Nephron (organoid): Measurements from ENCODE around the gene HNRNPA1.

Experiments used
- H3K27ac Mint-ChIP-seq, 3 experiments: 2 replicates each; pipeline ENCODE4 v1.8.0; 2020; ENCODE audit warnings: mixed read lengths in 3 of 3, mild to moderate bottlenecking in 2 of 3, moderate library complexity in 1 of 3
- H3K27me3 Mint-ChIP-seq: 2 replicates; pipeline ENCODE4 v1.8.0; 2021; ENCODE audit warnings: low read depth, mild to moderate bottlenecking, moderate library complexity, mixed read lengths
- H3K36me3 Mint-ChIP-seq: 2 replicates; pipeline ENCODE4 v1.8.0; 2020; ENCODE audit warnings: low read depth, mixed read lengths
- H3K4me1 Mint-ChIP-seq: 2 replicates; pipeline ENCODE4 v1.8.0; 2020; ENCODE audit warnings: mixed read lengths
- H3K4me3 Mint-ChIP-seq, 3 experiments: 2 replicates each; pipeline ENCODE4 v1.8.0; 2020; ENCODE audit warnings: mild to moderate bottlenecking in 3 of 3, mixed read lengths in 3 of 3, moderate library complexity in 2 of 3
- H3K9me3 Mint-ChIP-seq: 2 replicates; pipeline ENCODE4 v1.8.0; 2020; ENCODE audit warnings: mixed read lengths
- TF ChIP-seq, protein P1 (sequence below), 3 experiments: fragments of 200-600 bp; sonication (generic); IDR thresholded peaks; one replicate each; pipeline ENCODE4 v1.5.0; 2021; ENCODE audit warnings: antibody characterized with exemption in 3 of 3; ENCODE audit not compliant: unreplicated experiment in 3 of 3

The HNRNPA1 gene

GRCh38 chr12:54285150-54286041 lies 4.9 kb downstream of the HNRNPA1 start:
- peak overlapping the region; percentile 58 to 76 (median 62) for H3K4me3 Mint-ChIP-seq
- TF ChIP-seq, protein P1, sequence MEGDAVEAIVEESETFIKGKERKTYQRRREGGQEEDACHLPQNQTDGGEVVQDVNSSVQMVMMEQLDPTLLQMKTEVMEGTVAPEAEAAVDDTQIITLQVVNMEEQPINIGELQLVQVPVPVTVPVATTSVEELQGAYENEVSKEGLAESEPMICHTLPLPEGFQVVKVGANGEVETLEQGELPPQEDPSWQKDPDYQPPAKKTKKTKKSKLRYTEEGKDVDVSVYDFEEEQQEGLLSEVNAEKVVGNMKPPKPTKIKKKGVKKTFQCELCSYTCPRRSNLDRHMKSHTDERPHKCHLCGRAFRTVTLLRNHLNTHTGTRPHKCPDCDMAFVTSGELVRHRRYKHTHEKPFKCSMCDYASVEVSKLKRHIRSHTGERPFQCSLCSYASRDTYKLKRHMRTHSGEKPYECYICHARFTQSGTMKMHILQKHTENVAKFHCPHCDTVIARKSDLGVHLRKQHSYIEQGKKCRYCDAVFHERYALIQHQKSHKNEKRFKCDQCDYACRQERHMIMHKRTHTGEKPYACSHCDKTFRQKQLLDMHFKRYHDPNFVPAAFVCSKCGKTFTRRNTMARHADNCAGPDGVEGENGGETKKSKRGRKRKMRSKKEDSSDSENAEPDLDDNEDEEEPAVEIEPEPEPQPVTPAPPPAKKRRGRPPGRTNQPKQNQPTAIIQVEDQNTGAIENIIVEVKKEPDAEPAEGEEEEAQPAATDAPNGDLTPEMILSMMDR (IDR thresholded peaks at IDR 0.05; ENCODE audit: unreplicated experiment in 3 of 3) = peak; percentile 37 to 52 (median 40)
- peaks cover 50% of the 10 kb centered on the region for H3K4me1 Mint-ChIP-seq
- H3K36me3 Mint-ChIP-seq = peaks cover 5% of the 10 kb centered on the region
- H3K27ac Mint-ChIP-seq = peak overlapping the region; percentile 8 to 65 (median 33)
- H3K9me3 Mint-ChIP-seq = no peaks in the 10 kb centered on the region
- no peaks in the 10 kb centered on the region for H3K27me3 Mint-ChIP-seq

DNA sequence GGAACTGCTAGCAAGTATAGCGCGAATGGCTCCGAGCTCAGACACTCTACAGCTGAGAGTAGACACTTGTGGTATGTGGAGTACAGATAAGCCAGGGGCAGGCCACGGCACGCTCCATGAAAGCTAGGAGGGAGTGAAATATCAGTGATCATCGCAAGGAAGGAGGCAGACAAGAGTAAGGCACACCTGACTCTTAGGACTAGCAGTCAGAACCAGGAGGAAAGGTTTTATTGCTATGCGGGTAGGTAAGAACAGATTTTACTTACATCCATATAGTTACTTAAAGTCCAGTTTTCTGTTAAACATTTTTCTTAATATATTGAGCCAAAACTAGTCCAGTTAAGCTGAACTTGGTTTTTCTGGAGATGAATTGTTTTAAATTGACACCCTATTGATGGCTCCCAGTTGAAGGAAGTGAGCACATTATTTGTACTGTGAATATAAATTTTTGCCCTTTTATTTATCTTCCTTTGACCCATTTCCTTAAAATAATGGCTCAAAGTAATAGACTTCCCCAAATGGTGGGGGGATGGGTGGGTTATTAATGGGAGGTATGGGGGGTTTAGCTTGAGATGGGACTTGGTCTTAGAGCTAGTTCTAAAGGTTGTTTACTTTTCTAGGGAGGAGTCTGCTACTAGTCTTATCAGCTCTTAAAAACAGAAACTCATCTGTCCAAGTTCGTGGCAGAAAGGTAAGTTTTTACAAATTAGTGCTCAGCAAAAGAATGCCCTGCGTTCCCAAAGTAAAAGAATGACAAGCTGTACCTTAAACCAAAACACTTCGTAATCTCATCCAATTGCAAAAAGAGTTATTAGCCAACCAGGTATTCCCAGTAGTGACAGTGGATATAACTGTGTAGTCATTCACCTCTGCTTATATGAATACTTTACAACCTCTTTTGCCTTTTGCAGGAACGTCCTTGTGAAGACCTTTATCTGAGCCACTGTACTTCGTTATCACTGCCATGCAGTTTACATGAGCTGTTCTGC lies 5.8 kb downstream of the HNRNPA1 start:
- no peaks in the 10 kb centered on the region for H3K27me3 Mint-ChIP-seq
- TF ChIP-seq, protein P1 (IDR thresholded peaks at IDR 0.05; ENCODE audit: unreplicated experiment in 3 of 3) = no peak
- H3K4me1 Mint-ChIP-seq = peaks cover 50% of the 10 kb centered on the region
- H3K9me3 Mint-ChIP-seq = no peaks in the 10 kb centered on the region
- peak overlapping the region; percentile 8 to 65 (median 33) for H3K27ac Mint-ChIP-seq
- H3K36me3 Mint-ChIP-seq = peaks cover 5% of the 10 kb centered on the region
- H3K4me3 Mint-ChIP-seq = peak overlapping the region in 2 of 3 experiments; percentile 24 to 62

- H3K4me1 Mint-ChIP-seq = peaks cover 46% of the 10 kb centered on the region
- no peaks in the 10 kb centered on the region for H3K27me3 Mint-ChIP-seq
- peak overlapping the region; percentile 3 to 23 (median 21) for H3K27ac Mint-ChIP-seq
- H3K36me3 Mint-ChIP-seq = peaks cover 5% of the 10 kb centered on the region
- no peak overlapping the region for H3K4me3 Mint-ChIP-seq
- TF ChIP-seq, protein P1 (IDR thresholded peaks at IDR 0.05; ENCODE audit: unreplicated experiment in 3 of 3) = no peak
- no peaks in the 10 kb centered on the region for H3K9me3 Mint-ChIP-seq
Measured at GRCh38 chr12:54287261-54288157, 7.0 kb downstream of the HNRNPA1 start.

DNA sequence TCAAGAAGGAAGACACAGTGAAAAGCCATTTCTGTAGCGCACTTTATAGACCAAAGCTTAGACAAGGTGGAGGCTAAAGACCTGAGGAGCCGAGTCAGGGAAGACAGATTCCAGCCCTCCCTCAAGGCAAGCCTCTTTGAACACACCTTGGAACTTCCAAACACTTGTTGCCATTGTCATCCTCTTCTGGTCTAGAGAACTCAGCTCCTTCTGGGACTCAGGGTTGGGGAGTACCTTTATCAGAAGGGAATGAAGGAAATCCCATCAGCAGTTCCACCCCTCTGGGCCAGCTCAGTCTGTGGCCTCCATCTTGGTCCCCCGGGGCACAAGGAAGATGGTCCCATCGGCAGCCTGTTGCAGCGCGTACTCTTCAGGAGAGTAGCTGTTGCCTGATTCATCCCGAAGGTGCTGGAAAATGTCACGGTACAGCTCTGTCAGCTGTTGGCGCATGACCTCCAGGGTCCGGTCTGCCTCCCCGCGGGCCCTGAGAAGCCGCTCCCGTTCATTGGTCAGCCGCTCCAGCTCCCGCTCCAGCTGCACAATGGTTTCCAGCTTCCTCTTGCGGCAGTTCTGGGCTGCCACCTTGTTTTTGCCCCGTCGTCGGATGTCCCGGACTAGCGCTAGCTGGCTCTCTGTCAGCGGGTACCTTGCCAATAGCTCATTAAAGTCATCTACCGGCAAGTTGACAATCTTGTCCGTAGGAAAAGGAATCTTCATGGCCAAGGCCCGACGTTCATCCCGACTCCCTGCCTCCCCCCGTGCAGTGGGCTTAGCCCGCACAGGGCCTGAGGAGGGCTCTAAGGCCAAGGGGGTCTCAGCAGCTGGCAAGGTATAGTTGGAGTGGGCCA lies 11.8 kb downstream of the HNRNPA1 start:
- Mint-ChIP-seq H3K4me1 (peaks cover under 1% of the 10 kb centered on the region), H3K27me3 (no peaks in the 10 kb centered on the region), H3K9me3 (no peaks in the 10 kb centered on the region), H3K4me3 (no peak overlapping the region), H3K36me3 (peaks cover 5% of the 10 kb centered on the region), H3K27ac (no peak overlapping the region)
- TF ChIP-seq, protein P1 (IDR thresholded peaks at IDR 0.05; ENCODE audit: unreplicated experiment in 3 of 3) = no peak

DNA sequence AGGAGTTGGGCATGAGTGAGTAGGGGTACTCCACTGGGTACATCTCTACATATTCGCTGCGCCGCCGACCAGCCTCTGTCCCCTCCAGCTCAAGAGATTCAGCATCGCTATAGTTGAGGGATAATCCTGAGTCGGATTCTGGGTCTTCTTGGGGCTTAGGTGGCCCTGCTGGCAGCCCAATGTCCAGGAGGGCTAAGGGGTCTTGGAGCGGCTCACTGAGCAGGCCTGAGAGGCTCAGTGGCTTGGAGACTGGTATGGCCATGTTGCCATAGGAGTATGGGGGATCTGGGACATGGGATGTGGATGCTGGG lies 12.4 kb downstream of the HNRNPA1 start:
- TF ChIP-seq, protein P1 (IDR thresholded peaks at IDR 0.05; ENCODE audit: unreplicated experiment in 3 of 3) = no peak
- peaks cover 5% of the 10 kb centered on the region for H3K36me3 Mint-ChIP-seq
- H3K9me3 Mint-ChIP-seq = no peaks in the 10 kb centered on the region
- H3K4me1 Mint-ChIP-seq = no peaks in the 10 kb centered on the region
- H3K4me3 Mint-ChIP-seq = no peak overlapping the region
- H3K27ac Mint-ChIP-seq = no peak overlapping the region
- no peaks in the 10 kb centered on the region for H3K27me3 Mint-ChIP-seq
